GM19239 (cell line): ENCODE results near the gene KAT6B.
"Not testable (repeated sequence)": the region's sequence is repeated elsewhere in the genome, so short reads cannot be mapped to it uniquely, and the experiment has no call there.

ENCODE experiments used
- DNase-seq: peaks from one replicate; pipeline ENCODE4 v3.0.0; 2011; ENCODE audit warnings: low spot score; ENCODE audit not compliant: insufficient read length
- FAIRE-seq: peaks from 2 replicates; lab custom pipeline; 2011; peaks lifted over from hg19 to GRCh38; lab: Jason Lieb, UNC

KAT6B gene

GRCh38 chr10:74882831-74883230 lies 56.4 kb downstream of the KAT6B start:
- DNase-seq (no peak), FAIRE-seq (no peak)

GRCh38 chr10:74883428-74883827 lies 57.0 kb downstream of the KAT6B start:
- no peak for DNase-seq

GRCh38 chr10:74887614-74888284 lies 61.3 kb downstream of the KAT6B start:
- DNase-seq: no peak
- FAIRE-seq: no peak

More at GRCh38 chr10:74883428-74883827, 57.0 kb downstream of the KAT6B start:
- no peak for FAIRE-seq

- DNase-seq: no peak
- no peak for FAIRE-seq
Measured at GRCh38 chr10:74888962-74889661, 62.7 kb downstream of the KAT6B start.

DNA sequence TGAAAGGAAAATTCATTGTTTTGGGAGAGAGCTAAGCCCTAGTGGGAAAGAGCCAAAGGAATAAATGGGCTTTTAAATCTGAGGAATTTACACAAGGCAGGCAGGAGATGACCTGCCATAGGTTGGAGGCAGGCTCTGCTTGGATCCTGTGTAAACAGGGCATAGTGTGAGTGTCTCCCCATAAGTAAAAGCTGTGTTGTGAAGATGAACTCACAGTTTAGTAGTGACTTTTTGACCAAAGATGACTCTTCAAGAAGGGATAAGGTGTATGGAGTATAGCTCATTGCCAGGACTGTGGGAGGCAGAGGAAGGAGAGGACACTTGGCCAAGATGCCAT lies 63.2 kb downstream of the KAT6B start:
- DNase-seq: no peak
- no peak for FAIRE-seq

DNA sequence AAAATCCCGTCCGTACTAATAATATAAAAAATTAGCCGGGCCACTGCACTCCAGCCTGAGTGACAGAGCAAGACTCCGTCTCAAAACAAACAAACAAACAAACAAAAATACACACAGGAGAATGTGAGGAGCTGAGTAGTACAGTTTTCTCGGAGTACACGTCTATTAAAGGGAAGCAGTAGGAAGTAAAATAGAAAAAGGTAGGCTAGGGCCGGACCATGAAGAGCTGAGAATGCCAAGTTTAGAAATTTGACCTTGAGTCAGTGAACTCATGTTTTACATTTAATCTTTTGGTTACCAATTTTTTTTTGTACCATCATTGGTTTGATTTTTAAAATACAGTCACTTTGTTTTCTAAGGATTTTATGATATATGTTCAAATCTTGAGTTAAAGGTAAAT lies 64.1 kb downstream of the KAT6B start:
- FAIRE-seq: no peak

GRCh38 chr10:74891053-74891452 lies 64.7 kb downstream of the KAT6B start:
- FAIRE-seq: no peak

More for the DNA sequence above, 64.1 kb downstream of the KAT6B start:
- DNase-seq: no peak

DNA sequence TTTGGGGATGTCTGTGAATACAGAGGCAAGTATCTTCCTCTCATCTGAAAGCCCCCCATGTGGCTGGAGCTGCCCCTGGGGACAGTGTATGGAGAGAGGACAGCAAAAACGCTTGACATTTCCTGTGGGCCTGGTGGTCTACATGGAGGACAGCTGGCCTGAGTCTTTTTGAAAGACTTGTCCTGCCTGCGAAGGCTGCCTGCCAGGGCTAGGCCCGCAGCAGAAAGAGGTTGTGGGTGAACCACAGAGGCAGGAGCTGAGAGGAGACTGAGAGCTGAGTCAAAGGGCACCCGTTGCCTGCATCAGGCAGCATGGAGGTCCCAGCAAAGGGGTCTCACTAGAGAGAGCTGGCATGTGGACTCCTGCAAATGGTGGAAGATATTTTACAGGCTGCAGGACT lies 66.4 kb downstream of the KAT6B start:
- DNase-seq (no peak), FAIRE-seq (no peak)

More at GRCh38 chr10:74891053-74891452, 64.7 kb downstream of the KAT6B start:
- DNase-seq: no peak

- FAIRE-seq, DNase-seq: not testable (repeated sequence)
Measured at GRCh38 chr10:74893329-74893728, 66.9 kb downstream of the KAT6B start.

- FAIRE-seq: peak; percentile 26
- DNase-seq: no peak
Measured at GRCh38 chr10:74896788-74897527, 70.6 kb downstream of the KAT6B start.

- DNase-seq (no peak), FAIRE-seq (peak; percentile 28)
Measured at GRCh38 chr10:74898201-74898976, 72.0 kb downstream of the KAT6B start.

DNA sequence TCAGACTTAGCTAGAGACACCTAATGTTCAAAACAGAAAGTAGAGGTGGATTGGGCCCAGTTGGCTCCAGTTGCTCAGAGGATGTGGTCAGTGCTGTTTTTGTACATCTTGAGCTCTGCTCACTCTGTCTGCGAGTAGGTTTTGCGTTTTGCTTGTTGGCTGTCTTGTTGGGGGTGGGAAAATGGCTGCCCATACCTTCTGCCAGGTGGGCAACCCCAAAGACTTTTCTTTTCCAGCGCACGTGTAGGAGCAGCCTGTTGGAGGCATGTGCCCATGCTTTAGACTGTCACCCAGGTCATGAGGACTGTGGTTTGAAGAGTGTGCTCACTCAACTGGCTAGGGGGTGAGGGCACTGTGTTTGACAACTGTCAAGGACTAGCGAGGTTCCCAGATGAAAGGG lies 73.9 kb downstream of the KAT6B start:
- DNase-seq: peak; percentile 19

DNA sequence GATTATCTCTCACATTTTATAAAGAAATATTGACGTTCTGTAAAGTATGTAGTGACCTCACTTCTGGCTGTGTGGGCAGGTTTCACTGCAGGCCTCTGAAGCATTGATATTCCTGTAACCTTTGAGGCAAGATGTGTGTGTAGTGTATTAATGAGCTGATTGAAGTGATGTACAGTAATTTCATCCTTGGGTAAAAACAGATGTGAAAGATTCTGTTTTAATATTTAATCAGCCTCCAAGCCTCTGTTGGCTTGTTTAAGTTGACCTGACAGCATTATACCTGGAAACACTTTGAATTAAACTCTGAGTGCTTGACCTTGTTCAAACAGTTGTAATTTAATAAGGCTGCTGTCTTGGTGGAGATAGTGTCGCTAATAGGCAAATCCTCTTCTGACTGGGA lies 74.9 kb downstream of the KAT6B start:
- FAIRE-seq: peak; percentile 47

More for the DNA sequence above, 73.9 kb downstream of the KAT6B start:
- FAIRE-seq: peak; percentile 89

GRCh38 chr10:74901867-74902450 lies 75.6 kb downstream of the KAT6B start:
- no peak for DNase-seq
- FAIRE-seq: peak; percentile 18

More for the DNA sequence above, 74.9 kb downstream of the KAT6B start:
- no peak for DNase-seq

- DNase-seq (no peak), FAIRE-seq (no peak)
Measured at GRCh38 chr10:74903491-74903890, 77.1 kb downstream of the KAT6B start.

GRCh38 chr10:74906611-74907198 lies 80.3 kb downstream of the KAT6B start:
- no peak for DNase-seq
- FAIRE-seq: no peak

GRCh38 chr10:74909670-74910069 lies 83.3 kb downstream of the KAT6B start:
- no peak for DNase-seq
- no peak for FAIRE-seq

DNA sequence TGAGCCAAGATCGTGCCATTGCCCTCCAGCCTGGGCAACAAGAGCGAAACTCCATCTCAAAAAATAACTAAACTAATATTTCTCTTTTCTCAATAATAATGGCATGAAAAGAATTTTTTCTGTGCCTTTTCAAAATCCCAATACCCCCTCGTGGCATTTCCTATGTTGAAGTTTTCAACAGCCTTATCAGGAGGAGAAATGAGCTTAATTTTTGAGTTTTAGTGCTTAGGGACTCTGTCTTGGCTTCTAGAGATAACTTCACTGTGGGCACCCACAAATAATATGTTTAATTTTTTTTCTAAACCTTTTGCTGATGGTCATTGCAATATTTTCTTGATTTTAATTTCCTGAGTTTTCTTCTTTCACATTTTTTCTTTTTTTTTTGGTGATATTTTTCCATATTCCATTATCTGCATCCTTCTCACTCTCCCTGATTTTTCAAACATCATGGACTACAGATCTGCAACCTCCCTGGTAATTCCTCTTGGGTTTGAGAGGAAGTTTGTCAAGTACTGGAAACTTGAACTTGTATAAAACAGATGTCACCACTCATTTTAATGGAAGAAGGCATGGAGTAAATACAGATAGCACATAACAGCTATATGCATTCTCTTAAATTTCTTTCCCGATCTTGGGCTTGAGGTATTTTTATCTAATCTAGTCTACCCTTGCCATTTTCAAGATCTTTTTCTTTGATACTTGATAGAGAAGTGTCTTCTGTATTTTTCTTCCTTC lies 84.0 kb downstream of the KAT6B start:
- DNase-seq: no peak
- no peak for FAIRE-seq

DNA sequence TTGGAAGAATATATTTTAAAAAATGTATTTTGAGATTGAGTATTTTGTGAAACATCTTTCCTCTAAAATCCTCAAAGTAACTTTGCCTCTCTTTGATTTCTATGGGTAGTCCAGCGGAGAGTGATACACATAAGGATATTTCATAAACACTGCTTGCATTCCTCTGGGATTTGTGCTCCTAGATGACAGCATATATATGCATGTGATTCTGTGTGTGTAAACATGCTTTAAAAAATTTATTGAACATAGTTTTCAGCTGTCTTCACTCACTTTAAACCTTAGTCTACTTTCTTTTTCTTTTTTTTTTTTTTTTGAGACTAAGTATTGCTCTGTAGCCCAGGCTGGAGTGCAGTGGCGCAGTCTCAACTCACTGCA lies 84.6 kb downstream of the KAT6B start:
- FAIRE-seq (no peak), DNase-seq (no peak)
